ENCODE measurements around the gene TMEM59L.

GRCh38 chr19:18650021-18650390, 37.3 kb downstream of the TMEM59L start:
- no peak for TF ChIP-seq GATA2 (IDR thresholded peaks at IDR 0.05; ENCODE audit: low read depth, low read length)
- TF ChIP-seq GATA3 (IDR thresholded peaks at IDR 0.05; ENCODE audit: low read depth, low read length), result no peak
